ENCODE data around the gene MTFR1L. TPM values are rescaled to one million over a fixed set of nuclear protein-coding genes. Genes with fewer than 3 reads are reported as not detected.

MTFR1L gene
- total RNA-seq, 1 experiment from 2014 or later = 22.0 TPM

DNA sequence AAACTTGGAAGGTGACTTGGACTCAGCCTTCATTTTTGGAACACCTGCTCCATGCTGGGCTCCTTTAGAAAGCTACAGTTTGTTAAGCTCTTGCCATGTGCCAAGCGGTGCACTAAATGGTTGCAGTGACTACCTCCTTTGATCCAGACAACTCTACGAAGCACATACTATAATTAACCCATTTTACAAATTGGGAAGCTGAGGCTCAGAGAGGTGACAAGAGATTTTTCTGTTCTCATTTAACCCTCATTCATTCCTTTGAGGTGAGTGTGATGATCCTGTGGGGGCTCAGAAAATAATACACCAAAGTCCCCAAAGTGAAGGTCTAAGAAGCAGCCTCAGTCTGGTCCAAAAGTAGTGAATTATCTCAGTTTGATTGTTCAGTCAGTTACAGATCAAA lies 57.4 kb downstream of the MTFR1L start:
- DNase-seq (ENCODE audit: low spot score) = no peak

DNA sequence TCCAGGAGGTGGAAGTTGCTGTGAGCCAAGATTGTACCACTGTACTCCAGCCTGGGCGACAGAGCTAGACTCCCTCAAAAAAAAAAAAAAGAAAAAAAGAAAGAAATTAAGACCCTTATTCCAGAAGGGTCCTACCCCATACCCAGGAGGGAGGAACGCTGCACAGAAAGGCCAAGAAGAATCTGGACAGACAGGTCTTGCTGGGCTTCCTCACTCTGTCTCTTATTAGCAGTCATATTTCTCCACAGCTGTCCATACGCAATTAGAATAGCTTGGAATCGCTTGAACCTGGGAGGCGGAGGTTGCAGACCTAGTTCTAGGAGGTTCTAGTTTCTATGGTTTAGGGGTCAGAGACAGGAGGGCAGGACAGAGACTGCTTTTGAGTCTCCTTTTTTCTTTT lies 58.9 kb downstream of the MTFR1L start:
- DNase-seq (ENCODE audit: low spot score) = no peak

- DNase-seq (ENCODE audit: low spot score) = no peak
These were observed 59.9 kb downstream of the MTFR1L start for GRCh38 chr1:25879675-25880074.

- no peak for DNase-seq (ENCODE audit: low spot score)
These were observed 60.8 kb downstream of the MTFR1L start for GRCh38 chr1:25880518-25880917.

DNA sequence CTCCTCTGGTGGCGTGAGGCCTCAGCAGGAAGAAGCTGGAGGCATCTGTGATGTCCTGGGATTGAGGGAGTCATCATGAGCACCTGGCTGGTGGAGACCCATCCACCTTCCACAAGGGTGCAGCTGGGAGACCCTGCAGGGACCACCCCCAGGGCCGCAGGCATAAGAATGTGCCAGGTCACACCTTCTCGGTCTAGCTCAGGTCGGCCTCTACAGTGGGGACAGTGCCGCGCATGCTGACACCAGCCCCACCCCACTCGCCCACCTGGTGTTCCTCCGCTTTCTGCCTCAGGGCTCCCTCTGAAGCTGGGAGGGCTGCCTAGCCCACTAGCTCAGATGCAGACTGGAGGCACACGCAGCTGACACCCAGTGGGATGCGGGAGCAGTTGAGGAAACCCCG lies 61.5 kb downstream of the MTFR1L start:
- no peak for DNase-seq (ENCODE audit: low spot score)

Small RNAs within 50 kb of the gene (small RNA-seq; reads per million reads assigned to genes)
- not detected for gene RF00019

Other genes with a start within 250 kb of the MTFR1L start
- 0.10 and 0.28 TPM in 2 replicates for gene MAN1C1, start 203.2 kb upstream of the MTFR1L start, total RNA-seq (2014; rRNA removed; shearing (Covaris generic))
- gene SELENON, start 19.8 kb upstream of the MTFR1L start, total RNA-seq (2014; rRNA removed; shearing (Covaris generic)) = 1.3 and 2.2 TPM in 2 replicates
- 8.3 and 11.4 TPM in 2 replicates for gene AUNIP, start 39.5 kb downstream of the MTFR1L start, total RNA-seq (2014; rRNA removed; shearing (Covaris generic))
- gene PAQR7, start 55.8 kb downstream of the MTFR1L start, total RNA-seq (2014; rRNA removed; shearing (Covaris generic)) = 4.0 and 5.7 TPM in 2 replicates
- gene STMN1, start 86.5 kb downstream of the MTFR1L start, total RNA-seq (2014; rRNA removed; shearing (Covaris generic)) = 80.1 and 83.8 TPM in 2 replicates
- gene PAFAH2, start 178.1 kb downstream of the MTFR1L start, total RNA-seq (2014; rRNA removed; shearing (Covaris generic)) = 7.6 and 13.0 TPM in 2 replicates
- gene EXTL1, start 201.8 kb downstream of the MTFR1L start, total RNA-seq (2014; rRNA removed; shearing (Covaris generic)) = not detected in 2 replicates
- 0.51 and 0.99 TPM in 2 replicates for gene SLC30A2, start 226.2 kb downstream of the MTFR1L start, total RNA-seq (2014; rRNA removed; shearing (Covaris generic))
- gene TRIM63, start 247.7 kb downstream of the MTFR1L start, total RNA-seq (2014; rRNA removed; shearing (Covaris generic)) = 0.05 and 0.10 TPM in 2 replicates